B cell (primary cell): ENCODE data around the gene SETD6. TPM values are rescaled to one million over a fixed set of nuclear protein-coding genes. Genes with fewer than 3 reads are reported as not detected.

Experiments used
- ATAC-seq: fragments of 200-7000 bp; cut with Tn5 transposase; one replicate; pipeline ENCODE4 v1.10.0; 2021; ENCODE audit warnings: low read depth, mild to moderate bottlenecking, moderate number of reproducible peaks, moderate library complexity
- CTCF ChIA-PET: fragments of 350-600 bp; sonication (Branson Sonifier 250); formaldehyde crosslinking; loops from one replicate; lab custom pipeline; 2021; ENCODE audit warnings: antibody characterized with exemption, inconsistent platforms; lab: Charles Lee
- POLR2A ChIA-PET: fragments of 350-600 bp; sonication (Branson Sonifier 250); formaldehyde crosslinking; loops from one replicate; lab custom pipeline; 2021; ENCODE audit warnings: antibody characterized with exemption; lab: Charles Lee
- DNase-seq: peaks from one replicate; pipeline ENCODE4 v3.0.0; 2013
- H2AFZ ChIP-seq: 2 replicates; pipeline ENCODE4 v1.6.1; 2012; ENCODE audit warnings: mild to moderate bottlenecking, low read depth, low read length; ENCODE audit not compliant: insufficient read depth, poor library complexity, severe bottlenecking
- H3K27ac ChIP-seq, 2 donors: 1 replicate in 1 of 2; 2 replicates in 1 of 2; pipeline ENCODE4 v1.5.1; 2012 to 2013; ENCODE audit warnings: low read length in 2 of 2, mild to moderate bottlenecking in 2 of 2, moderate library complexity in 1 of 2
- H3K27me3 ChIP-seq, 4 experiments: fragments of 200-600 bp in 1 of 4; sonication (generic) in 1 of 4; replicated peaks in 1 of 4; 1 replicate in 2 of 4; 2 replicates in 2 of 4; pipeline versions ENCODE4 v1.6.1 to v1.7.0; 2013 to 2016; ENCODE audit warnings: low read length in 3 of 4, mild to moderate bottlenecking in 2 of 4, mixed read lengths in 1 of 4, moderate library complexity in 1 of 4; ENCODE audit not compliant: insufficient read depth in 4 of 4, control insufficient read depth in 3 of 4; ENCODE audit errors: control extremely low read depth in 1 of 4
- H3K36me3 ChIP-seq, 2 experiments: replicated peaks in 1 of 2; 1 replicate in 1 of 2; 2 replicates in 1 of 2; pipeline versions ENCODE4 v1.6.1 to v1.7.1; 2013; ENCODE audit warnings: low read length in 1 of 2; ENCODE audit not compliant: insufficient read depth in 2 of 2, control insufficient read depth in 1 of 2; ENCODE audit errors: control extremely low read depth in 1 of 2, extremely low read depth in 1 of 2
- H3K4me1 ChIP-seq, 2 donors: fragments of 200-600 bp in 1 of 2; sonication (generic) in 1 of 2; 1 replicate in 1 of 2; 2 replicates in 1 of 2; pipeline versions ENCODE4 v1.5.1 to v1.6.1; 2013 to 2017; ENCODE audit warnings: low read length in 2 of 2; ENCODE audit not compliant: control insufficient read depth in 2 of 2, insufficient read depth in 2 of 2
- H3K4me2 ChIP-seq: replicated peaks from 2 replicates; pipeline ENCODE3; 2012; ENCODE audit warnings: mild to moderate bottlenecking, low read depth, low read length; ENCODE audit not compliant: poor library complexity, severe bottlenecking
- H3K4me3 ChIP-seq, 5 experiments: fragments of 200-600 bp in 1 of 5; sonication (generic) in 1 of 5; 1 replicate in 3 of 5; 2 replicates in 2 of 5; pipeline versions ENCODE4 v1.5.1 to v1.7.0; 2011 to 2016; ENCODE audit warnings: low read length in 4 of 5, mild to moderate bottlenecking in 4 of 5, low read depth in 2 of 5, control low read depth in 1 of 5, moderate library complexity in 1 of 5; ENCODE audit not compliant: insufficient read depth in 1 of 5; ENCODE audit errors: control extremely low read depth in 1 of 5, extremely low read depth in 1 of 5
- H3K79me2 ChIP-seq: fragments of 200-600 bp; sonication (generic); one replicate; pipeline ENCODE4 v1.6.0; 2016; ENCODE audit warnings: low read length; ENCODE audit not compliant: control insufficient read depth, insufficient read depth
- H3K9ac ChIP-seq: fragments of 200-600 bp; sonication (generic); 2 replicates; pipeline ENCODE4 v1.6.1; 2017; ENCODE audit warnings: mild to moderate bottlenecking, low read length, moderate library complexity
- H3K9me3 ChIP-seq, 3 donors: one replicate each; pipeline versions ENCODE4 v1.6.1 to v1.7.1; 2013; ENCODE audit warnings: low read length in 2 of 3; ENCODE audit not compliant: control insufficient read depth in 2 of 3, insufficient read depth in 1 of 3; ENCODE audit errors: control extremely low read depth in 1 of 3
- H4K20me1 ChIP-seq: 2 replicates; pipeline ENCODE4 v1.6.0; 2012; ENCODE audit warnings: mild to moderate bottlenecking, low read length; ENCODE audit not compliant: insufficient read depth, control insufficient read depth, poor library complexity, severe bottlenecking
- H3K27ac Mint-ChIP-seq: one replicate; pipeline ENCODE4 v1.8.0; 2021; ENCODE audit warnings: mixed read lengths
- H3K27me3 Mint-ChIP-seq: one replicate; pipeline ENCODE4 v1.8.0; 2021; ENCODE audit warnings: mixed read lengths
- H3K4me1 Mint-ChIP-seq: one replicate; pipeline ENCODE4 v1.8.0; 2021; ENCODE audit warnings: mixed read lengths
- H3K4me3 Mint-ChIP-seq: one replicate; pipeline ENCODE4 v1.8.0; 2021; ENCODE audit warnings: mixed read lengths
- H3K9me3 Mint-ChIP-seq: one replicate; pipeline ENCODE4 v1.8.0; 2022; ENCODE audit warnings: mixed read lengths; ENCODE audit not compliant: insufficient read depth
- CTCF ChIP-seq: fragments of 200-600 bp; IDR thresholded peaks from one replicate; pipeline ENCODE4 v1.8.0; 2022; ENCODE audit warnings: antibody characterized with exemption, mild to moderate bottlenecking
- EZH2 ChIP-seq: IDR thresholded peaks from 2 replicates; pipeline ENCODE4 v1.6.1; 2012; ENCODE audit warnings: borderline replicate concordance, low read depth, mild to moderate bottlenecking, moderate library complexity, low read length; ENCODE audit not compliant: insufficient read depth, poor library complexity, severe bottlenecking
- WGBS: methylation state at CpG from one replicate; pipeline ENCODE4 v1.1.5; 2013; ENCODE audit warnings: missing lambda C conversion rate; ENCODE audit not compliant: insufficient coverage; 5-methylcytosine and 5-hydroxymethylcytosine counted together
- intact Hi-C: fragments of 100-400 bp; cut with micrococcal nuclease; formaldehyde crosslinking; loops from one replicate; pipeline ENCODE4 v1.10.0; 2022
- polyA plus RNA-seq: library from polyadenylated mRNA; depleted of rRNA; stranded (reverse); fragments of >200 nt; gene quantifications from 2 replicates; pipeline ENCODE4 v1.2.3, GENCODE V29; 2012
- total RNA-seq, 2 donors: library from RNA; stranded (reverse); fragments of 120-200 nt in 1 of 2; gene quantifications; 1 replicate in 1 of 2; 2 replicates in 1 of 2; pipeline versions ENCODE4 v1.2.3 to v1.2.4, GENCODE V29; 2013 to 2022

The SETD6 gene
- total and polyA plus RNA-seq, 2 donors (not counting 1 experiment from before 2014, with no cell fraction given): 24.2 to 37.4 TPM

GRCh38 chr16:58519707-58520106, 4.4 kb downstream of the SETD6 start:
- peaks cover 9 to 14% of the 10 kb centered on the region in 2 donors for H3K4me1 ChIP-seq
- POLR2A ChIA-PET: no interaction called here
- no peaks in the 10 kb centered on the region for H3K9me3 ChIP-seq
- H3K4me2 ChIP-seq: no peak overlapping the region
- H3K4me3 Mint-ChIP-seq: no peak overlapping the region
- no peak for ATAC-seq
- H3K79me2 ChIP-seq: no peaks in the 10 kb centered on the region
- no peaks in the 10 kb centered on the region for H3K27me3 ChIP-seq
- H3K9me3 Mint-ChIP-seq: no peaks in the 10 kb centered on the region
- intact Hi-C loops: loop anchor here (5.0 kb wide), 1 partner anchor 322 kb away; the partner anchor contains the start of gene CSNK2A2
- TF ChIP-seq CTCF (no peak), EZH2 (no peak)
- no peak overlapping the region for H3K27ac Mint-ChIP-seq
- H3K27ac ChIP-seq: no peak overlapping the region
- H3K9ac ChIP-seq: no peak overlapping the region
- H3K36me3 ChIP-seq: peaks cover 18 to 71% of the 10 kb centered on the region in 2 experiments
- no peak overlapping the region for H2AFZ ChIP-seq
- CTCF ChIA-PET: interaction anchor here (0.7 to 1.3 kb wide), 3 partner anchors 8 to 197 kb away, joined by 3 read pairs; no protein-coding TSS in a partner anchor
- H3K4me3 ChIP-seq: no peak overlapping the region
- H3K4me1 Mint-ChIP-seq: peaks cover 17% of the 10 kb centered on the region
- H3K27me3 Mint-ChIP-seq: no peaks in the 10 kb centered on the region
- DNase-seq: no peak
- H4K20me1 ChIP-seq: peaks cover 35% of the 10 kb centered on the region

GRCh38 chr16:58530179-58530578, 14.9 kb downstream of the SETD6 start:
- no peak overlapping the region for H3K4me3 Mint-ChIP-seq
- CTCF ChIA-PET: interaction anchor here (1.1 kb wide), 1 partner anchor 17 kb away, joined by 4 read pairs; no protein-coding TSS in a partner anchor
- WGBS: 100% methylated on average over 3 of the region's 5 CpGs
- H3K79me2 ChIP-seq: peaks cover 3% of the 10 kb centered on the region
- no peak overlapping the region for H3K4me3 ChIP-seq
- H3K27ac ChIP-seq: no peak overlapping the region
- no peaks in the 10 kb centered on the region for H3K27me3 ChIP-seq
- H2AFZ ChIP-seq: no peak overlapping the region
- no peak for ATAC-seq
- H3K9me3 Mint-ChIP-seq: no peaks in the 10 kb centered on the region
- POLR2A ChIA-PET: no interaction called here
- no peaks in the 10 kb centered on the region for H3K4me1 ChIP-seq
- no peaks in the 10 kb centered on the region for H3K4me1 Mint-ChIP-seq
- TF ChIP-seq EZH2: no peak
- no peak for TF ChIP-seq CTCF
- H4K20me1 ChIP-seq: peaks cover 18% of the 10 kb centered on the region
- no peak overlapping the region for H3K4me2 ChIP-seq
- no peak overlapping the region for H3K27ac Mint-ChIP-seq
- no peak overlapping the region for H3K9ac ChIP-seq
- no peaks in the 10 kb centered on the region for H3K27me3 Mint-ChIP-seq
- intact Hi-C loops: no loop called here
- DNase-seq: no peak
- H3K9me3 ChIP-seq: no peaks in the 10 kb centered on the region
- H3K36me3 ChIP-seq: peaks cover 34 to 87% of the 10 kb centered on the region in 2 experiments
